Gastroesophageal sphincter (tissue), 3 donors: ENCODE measurements around the gene LYRM4.

Experiments
- POLR2A ChIP-seq, 2 donors: fragments of 450-650 bp; IDR thresholded peaks; one replicate each; pipeline ENCODE4 v1.6.1; 2017; ENCODE audit warnings: antibody characterized with exemption in 2 of 2, mild to moderate bottlenecking in 2 of 2, moderate library complexity in 1 of 2
- TF ChIP-seq, protein P1 (sequence below), 4 experiments: fragments of 200-600 bp in 2 of 4; fragments of 450-650 bp in 2 of 4; sonication (generic) in 1 of 4; IDR thresholded peaks; one replicate each; pipeline ENCODE4 v1.5.1; 2017 to 2019; ENCODE audit warnings: antibody characterized with exemption in 4 of 4, mild to moderate bottlenecking in 2 of 4, moderate library complexity in 2 of 4

GRCh38 chr6:5090603-5091002 is 170.1 kb downstream of the LYRM4 start:
- TF ChIP-seq, protein P1, sequence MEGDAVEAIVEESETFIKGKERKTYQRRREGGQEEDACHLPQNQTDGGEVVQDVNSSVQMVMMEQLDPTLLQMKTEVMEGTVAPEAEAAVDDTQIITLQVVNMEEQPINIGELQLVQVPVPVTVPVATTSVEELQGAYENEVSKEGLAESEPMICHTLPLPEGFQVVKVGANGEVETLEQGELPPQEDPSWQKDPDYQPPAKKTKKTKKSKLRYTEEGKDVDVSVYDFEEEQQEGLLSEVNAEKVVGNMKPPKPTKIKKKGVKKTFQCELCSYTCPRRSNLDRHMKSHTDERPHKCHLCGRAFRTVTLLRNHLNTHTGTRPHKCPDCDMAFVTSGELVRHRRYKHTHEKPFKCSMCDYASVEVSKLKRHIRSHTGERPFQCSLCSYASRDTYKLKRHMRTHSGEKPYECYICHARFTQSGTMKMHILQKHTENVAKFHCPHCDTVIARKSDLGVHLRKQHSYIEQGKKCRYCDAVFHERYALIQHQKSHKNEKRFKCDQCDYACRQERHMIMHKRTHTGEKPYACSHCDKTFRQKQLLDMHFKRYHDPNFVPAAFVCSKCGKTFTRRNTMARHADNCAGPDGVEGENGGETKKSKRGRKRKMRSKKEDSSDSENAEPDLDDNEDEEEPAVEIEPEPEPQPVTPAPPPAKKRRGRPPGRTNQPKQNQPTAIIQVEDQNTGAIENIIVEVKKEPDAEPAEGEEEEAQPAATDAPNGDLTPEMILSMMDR (IDR thresholded peaks at IDR 0.05), result no peak
- TF ChIP-seq POLR2A (IDR thresholded peaks at IDR 0.05), result no peak
